Right hindlimb (tissue), 1 donor: ENCODE data around the gene GJB6.

Experiments
- DNase-seq: peaks from one replicate; pipeline ENCODE4 v3.0.0-alpha.2; 2018

Gene GJB6

DNA sequence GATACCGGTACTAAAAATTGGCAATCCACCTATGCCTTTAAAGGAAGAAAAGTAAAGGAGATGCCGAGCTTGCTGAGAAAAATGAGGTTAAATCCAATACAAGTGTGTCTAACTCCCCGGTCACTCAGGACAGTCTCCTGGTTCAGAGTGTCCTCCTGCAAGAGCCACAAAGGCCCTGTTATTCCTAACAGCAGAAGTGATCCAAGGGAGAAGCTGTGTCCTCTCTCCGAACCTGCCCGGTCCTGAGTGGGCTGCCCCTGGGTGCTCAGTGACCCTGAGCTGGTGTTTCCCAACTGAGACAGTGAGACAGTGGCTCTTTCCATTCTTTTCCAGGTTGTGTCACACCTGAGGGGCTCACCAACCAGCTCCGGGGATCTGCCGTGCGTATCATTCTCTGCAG, 4.8 kb downstream of the GJB6 start:
- DNase-seq: no peak

DNA sequence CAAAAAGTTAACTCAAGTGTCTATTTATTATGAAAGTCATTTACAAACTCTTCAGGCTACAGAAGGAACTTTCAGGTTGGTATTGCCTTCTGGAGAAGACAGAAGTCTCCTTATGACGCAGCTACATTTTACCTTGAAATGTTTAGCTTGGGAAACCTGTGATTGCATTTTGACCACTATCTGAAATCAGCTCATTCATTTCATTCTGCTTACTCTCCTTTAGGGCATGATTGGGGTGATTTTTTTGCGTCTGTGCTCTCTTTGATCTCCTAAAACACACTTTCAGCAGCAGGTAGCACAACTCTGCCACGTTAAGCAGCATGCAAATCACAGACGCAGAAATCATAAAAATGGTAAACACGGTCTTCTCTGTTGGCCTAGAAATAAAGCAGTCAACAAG, 9.6 kb downstream of the GJB6 start:
- DNase-seq: no peak

DNA sequence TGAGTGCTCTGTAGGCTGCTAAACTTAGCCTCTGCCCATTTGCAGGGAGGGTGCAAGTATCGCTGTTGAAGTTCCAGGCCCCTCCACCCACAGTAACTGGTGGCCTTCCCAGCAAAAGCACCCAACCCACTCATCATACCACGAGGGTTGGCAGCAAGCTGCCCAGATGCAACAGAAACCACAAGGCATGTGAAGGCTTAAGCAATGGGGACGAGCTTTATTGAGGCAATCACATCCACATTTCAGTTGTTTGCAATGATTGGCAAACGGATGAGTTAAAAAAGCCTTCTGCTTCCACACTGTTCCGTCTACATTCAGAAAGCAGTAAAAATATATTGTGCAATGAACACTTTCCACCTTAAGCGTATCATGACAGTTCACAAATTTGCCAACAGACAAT, 10.3 kb downstream of the GJB6 start:
- DNase-seq: no peak

DNA sequence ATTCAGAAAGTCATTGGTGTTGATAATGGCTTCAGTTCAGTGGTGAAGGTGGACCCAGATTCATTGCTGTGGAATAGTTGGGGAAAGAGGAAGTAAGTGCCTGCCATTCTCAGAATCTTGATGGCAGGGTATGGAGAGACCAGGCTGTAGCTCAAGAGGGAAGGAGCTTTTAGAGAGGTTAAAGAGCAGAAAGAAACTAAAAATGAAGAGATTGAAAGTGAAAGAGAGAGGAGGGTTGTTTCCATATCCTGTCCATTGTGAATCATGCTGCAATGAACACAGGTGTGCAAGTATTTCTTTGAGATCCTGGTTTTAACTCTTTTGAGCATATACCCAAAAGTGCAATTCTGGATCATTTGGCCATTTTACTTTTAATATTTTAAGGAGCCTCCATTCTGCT, 12.5 kb downstream of the GJB6 start:
- DNase-seq: no peak

DNA sequence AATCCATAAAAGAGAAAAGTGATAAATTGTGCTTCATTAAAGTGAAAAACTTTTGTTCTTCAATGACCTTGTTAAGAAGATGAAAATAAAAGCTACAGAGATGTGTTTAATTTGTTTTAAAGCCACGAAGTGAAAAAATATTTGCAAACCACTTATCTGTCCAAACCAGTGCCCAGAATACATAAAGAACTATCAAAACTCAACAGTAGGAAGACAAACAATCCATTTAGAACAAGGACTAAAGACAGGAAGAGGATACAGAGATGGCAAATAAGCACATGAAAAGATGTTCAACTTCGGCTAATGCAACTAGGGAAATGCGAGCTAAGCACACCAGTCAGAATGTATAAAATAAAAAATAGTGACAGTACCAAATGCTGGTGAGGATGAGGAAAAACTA, 15.0 kb downstream of the GJB6 start:
- no peak for DNase-seq

DNA sequence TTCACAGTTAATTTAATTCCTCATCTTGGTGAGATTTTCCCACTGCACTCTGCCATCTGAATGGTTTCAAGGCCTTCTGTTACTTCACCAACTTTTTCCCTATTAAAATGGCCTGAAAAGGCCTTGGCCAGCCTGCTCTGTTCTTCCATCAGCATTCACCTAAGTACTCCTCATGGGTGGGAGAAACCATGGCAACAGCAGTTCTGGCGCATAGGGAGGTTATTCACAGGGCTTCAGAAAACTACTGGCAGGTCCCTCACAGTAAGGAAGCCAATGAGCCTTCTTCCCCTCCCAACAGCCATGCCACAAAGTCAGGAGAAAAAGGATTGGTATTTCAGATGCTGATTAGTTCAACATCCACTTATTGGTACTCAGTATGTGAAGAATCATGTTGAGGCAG, 22.2 kb downstream of the GJB6 start:
- no peak for DNase-seq

DNA sequence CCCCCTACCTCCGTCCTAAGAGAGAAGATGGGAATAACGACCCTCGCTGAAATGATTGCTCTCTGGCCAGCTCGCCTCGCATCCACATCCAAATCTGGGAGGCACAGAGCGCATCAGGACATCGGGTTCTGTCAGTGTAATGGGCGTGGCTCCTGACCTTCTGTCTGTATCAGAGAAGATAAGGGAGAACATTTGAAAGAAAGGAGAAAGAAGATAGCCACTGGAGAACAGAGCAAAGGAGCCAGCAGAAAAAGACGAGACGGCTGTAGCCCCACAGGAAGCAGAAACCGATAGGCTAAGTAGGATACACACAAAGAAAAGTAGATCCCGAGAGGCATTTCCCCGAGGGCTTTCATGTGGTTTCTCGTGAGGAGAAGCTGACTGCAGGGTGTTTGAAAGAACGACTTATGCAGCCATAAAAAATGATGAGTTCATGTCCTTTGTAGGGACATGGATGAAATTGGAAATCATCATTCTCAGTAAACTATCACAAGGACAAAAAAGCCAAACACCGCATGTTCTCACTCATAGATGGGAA, 25.4 kb downstream of the GJB6 start:
- no peak for DNase-seq

DNA sequence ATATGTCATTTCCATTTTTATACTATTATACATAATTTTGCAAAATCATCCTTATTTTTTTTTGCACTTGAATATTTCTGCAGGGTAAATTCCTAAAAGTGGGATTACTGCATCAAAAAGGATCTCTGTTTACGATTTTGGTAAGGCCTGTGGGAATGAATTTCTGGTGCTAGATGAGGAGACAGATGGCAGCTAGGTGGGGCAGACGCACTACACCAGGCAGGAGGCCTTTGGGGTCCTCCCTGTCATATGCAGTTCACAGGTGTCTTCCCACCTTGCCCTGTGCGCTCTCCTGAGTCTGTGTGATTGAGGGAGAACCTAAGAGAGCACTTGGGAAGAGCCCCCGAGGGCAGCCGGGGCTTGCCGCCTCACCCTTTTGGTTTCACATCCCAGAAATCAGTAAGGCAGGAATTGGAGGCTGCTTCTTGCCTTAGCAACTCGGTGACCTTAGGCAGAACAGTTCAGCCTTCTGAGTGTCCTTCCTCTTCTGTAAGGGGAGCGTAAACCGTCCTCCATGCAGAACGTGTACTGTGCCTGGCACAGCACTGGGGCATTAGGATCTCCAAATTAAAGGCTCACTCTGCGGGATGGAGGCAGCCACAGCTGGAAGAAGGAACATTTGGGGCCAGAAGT, 25.9 kb downstream of the GJB6 start:
- DNase-seq: no peak

DNA sequence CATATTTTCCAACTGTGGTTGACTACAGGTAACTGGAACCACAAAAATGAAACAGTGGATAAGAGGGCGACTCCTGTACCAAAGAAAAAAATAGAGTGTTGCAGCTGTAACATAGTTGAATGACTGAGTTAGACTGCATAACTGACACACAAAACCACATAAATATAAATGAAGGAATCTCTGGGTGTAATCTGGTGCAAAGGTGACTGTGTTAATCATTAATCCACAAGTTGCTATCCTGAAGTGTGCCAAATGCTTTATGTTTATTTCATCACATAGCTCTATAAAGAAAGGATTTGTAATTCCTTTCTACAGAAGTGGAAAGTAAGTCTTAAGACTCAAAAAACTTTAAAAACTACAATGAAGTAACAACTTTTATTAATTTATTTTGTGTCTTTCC, 33.3 kb downstream of the GJB6 start:
- no peak for DNase-seq

DNA sequence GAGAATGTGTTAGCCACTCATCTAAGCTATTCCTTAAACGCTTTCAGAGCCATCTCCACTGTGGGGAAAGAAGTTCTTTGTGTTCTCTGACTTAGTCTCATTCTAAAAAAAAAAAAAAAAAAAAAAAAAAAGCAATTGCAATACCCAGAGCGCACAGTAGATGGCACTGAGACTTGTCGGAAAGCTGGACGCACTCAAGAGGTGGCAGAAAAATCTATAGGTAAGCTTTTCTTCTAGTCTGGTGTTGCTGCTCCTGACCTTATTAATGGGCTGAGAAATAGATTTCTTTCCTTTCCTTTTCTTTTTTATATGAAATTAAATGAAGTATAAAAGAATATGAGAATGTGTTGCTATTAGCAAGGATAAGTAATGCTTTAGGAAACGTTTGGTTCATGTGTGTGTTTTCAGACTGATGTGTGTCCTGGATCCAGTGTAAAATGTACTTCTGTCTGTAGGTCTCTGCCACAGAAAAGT, 34.7 kb downstream of the GJB6 start:
- DNase-seq: no peak

DNA sequence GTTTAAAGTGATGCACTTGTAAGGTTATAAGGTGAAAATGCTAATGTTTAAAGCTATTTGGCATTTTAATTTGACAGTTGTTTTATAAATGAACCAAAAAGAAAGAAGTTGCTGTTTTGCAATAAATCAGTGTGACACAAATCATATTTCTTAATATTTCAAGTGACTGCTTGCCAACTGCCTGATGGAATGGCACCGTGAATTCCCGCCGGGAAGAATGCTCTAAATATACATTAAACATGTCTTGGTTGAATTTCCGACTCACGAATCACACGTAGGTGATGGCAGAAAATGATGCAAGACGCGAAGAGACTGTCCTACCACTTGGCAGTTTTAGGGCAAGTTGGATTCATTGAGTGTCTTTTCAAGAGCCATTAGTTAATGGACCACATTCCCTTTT, 36.3 kb downstream of the GJB6 start:
- DNase-seq: no peak

DNA sequence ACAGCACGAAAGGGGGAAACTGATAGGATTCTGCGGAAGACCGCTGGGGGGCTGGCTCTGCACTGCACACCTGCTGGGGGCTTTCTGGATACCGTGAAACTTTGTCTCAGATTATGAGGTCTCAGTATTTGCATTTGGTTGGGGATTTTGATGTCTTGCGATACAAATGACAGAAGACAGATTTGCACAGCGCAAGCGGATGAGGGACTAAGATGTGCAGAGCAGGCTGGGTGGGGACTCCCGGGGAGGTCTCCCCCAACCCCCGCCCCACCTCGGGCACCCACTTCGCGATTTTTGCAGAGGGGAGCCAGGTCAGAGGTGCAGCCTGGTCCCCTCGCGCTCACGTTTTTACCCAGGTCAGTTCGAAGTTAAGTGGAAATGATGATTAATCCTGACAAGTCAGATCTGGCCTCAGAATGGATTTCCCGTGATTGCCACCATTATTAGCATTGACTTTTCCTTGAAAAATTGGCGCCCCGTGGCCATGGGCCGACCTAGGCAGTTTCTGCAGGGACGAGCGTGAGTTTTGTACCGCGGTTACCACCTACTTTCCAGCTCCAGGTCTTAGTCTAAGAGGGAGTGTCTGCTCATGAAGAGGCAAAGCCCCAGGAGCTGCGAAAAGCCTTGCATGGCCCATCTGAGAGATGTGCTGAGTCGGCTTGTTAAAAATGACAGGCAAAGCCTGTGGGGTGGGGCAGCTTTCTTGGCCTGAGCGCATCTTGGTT, 38.0 kb downstream of the GJB6 start:
- DNase-seq: no peak

DNA sequence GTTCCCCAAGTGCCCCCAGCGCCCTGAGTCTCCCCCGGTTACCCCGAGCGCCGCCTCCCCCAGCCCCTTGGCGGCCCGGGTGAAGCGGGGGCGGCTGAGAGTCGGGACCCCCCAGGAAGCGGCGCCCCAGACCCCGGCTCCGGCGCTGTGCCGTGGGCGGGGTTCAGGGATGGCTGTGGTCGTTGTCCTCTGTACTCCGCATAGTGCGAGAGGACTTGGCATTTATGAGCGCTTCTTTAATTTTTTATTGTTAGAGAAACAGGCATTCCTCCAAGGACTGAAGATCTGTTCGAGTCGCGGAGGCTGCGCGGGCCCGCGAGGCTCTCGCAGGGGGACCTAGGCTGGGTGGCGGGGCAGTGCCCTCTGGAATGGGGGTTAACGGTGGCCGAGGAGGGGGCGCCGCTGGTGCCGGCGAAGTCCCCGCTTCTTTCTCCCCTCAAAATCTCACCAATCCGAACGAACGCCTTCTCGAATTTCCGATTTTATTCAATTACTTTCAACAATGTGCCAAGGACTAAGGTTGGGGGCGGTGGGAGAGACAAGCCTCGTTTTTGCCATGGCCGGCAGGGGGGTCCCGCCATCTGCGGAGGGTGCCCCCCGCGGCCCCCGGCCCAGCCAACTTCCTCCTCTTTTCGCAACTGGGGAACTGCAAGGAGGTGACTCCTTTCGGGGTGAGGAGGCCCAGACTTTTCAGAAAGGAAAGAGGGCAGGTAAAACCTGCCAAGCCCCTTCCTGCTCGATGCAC, 38.8 kb downstream of the GJB6 start:
- DNase-seq: no peak

DNA sequence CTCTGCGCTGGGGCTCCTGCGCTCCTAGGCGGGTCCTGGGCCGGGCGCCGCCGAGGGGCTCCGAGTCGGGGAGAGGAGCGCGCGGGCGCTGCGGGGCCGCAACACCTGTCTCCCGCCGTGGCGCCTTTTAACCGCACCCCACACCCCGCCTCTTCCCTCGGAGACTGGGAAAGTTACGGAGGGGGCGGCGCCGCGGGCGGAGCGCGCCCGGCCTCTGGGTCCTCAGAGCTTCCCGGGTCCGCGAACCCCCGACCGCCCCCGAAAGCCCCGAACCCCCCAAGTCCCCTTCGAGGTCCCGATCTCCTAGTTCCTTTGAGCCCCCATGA, 39.3 kb downstream of the GJB6 start, which contains the start of gene GJB2:
TSS of gene GJB2 (minus strand) at position 103 of the 326 bp plus-strand sequence. CDS start 3,357 bp downstream, outside the sequence.
- DNase-seq: no peak

DNA sequence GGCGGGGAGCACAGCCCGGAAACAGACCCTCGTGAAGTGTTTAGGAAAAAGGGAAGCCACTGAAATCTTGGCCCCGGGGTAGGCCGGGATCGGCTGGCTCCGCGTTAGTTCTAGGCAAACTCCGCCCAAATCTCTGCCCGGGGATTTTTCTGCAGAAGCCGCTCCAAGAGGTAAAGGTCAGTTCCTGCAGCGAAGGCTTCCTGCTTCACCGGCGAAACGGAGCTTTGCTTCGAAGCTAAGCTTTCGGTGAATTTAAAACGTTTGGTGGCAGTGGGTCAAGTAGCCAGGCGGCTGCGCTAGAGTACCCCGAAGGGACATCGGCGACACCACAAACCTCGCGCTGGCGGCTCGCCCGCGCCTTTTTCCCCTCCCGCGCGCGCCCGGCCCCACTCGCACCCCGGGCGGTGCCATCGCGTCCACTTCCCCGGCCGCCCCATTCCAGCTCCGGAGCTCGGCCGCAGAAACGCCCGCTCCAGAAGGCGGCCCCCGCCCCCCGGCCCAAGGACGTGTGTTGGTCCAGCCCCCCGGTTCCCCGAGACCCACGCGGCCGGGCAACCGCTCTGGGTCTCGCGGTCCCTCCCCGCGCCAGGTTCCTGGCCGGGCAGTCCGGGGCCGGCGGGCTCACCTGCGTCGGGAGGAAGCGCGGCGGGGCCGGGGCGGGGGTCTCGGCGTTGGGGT, 39.8 kb downstream of the GJB6 start:
- DNase-seq: no peak

DNA sequence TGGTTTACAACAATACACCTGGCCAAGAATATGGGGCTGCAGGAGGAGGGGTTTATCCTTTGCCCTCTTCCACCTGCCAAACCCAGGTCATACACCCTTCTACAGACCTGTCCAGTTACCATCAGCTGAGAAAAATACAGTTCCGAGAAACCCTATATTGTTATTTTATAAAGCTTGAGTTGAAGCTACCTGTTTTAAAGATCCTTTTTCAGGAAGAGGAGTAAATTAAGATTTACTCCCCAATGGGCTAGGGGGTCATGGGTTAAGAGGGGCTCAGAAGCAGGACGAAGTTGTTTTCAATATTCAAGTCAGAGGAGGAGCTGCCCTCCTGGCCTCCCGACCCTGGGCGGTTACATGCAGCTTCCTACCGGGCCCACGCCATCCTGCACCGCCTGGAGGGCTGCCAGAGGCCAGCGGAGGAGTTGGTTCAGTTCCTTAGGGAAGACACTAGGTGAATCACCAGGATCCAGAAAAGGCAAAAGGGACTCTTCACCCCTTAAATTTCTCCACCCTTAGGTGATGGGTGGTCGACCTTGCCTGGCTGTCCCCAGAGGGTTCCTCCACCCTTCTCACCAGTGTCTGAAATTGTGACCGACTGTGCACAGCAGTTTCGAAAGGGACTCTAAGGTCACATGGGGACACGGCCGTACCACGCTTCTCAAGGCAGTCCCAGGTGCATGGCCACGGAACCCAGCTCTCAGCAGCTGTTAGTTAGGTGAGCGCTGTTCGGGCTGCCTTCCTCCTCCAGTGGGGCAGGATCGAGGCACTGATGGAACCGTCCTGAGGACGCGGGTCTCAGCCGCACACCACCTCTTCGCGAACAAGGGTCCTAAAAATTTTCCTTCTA, 40.6 kb downstream of the GJB6 start:
- no peak for DNase-seq

DNA sequence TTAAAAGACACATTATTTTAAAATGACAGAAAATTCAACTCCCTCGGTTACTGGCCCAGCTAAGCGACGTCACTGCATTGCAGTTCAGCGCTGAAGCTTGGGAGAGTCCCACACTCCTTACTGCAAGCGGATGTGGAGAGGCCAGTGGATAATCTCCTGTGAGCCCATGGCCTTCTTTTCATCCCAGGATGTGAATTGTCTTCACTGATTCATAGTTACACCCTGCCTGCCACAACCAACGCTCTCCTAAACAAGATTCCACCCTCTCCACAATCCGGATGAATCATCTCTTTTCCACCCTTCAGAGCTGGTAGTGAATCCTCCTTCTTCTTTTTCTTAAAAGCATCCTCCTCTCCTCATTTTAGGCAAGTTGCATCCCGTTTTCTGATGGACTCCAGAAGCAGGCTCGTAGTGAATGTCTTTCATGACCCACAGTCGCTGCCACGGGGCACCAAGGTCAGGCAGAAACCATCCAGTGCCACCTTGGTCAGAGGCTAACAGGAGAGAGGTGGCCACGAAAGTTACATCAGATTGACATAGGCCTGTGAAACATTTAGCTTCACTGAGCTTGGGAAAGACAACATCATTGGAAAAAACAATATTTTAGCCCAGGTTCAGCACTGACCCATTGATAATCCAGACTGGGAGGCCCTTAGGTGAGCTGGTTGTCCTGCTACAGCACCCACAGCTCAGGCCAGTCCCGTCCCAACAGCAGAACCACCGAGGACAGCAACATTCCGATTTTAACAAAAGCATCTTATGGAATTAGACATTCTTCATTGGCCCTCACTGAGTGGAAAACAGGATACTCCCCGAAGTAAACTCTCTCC, 41.4 kb downstream of the GJB6 start:
- no peak for DNase-seq

DNA sequence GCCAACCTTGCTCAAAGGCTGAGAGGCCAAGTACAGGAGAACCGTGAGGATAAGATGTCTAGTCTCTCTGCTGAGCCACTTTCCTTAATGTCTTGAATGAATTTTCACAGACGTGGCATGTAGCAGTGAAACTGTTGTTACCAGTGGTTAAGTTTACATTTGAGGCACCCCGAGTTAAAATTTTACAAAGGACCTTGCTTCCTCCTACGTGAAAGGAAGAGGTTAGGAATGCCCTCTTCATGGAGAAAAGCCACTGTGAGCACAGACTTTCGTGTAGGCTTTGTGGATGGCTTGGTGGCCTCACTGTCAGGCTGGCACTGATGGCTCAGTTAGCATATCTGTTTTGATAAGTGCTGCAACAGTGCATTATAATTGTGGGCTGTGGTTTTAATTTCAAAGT, 42.0 kb downstream of the GJB6 start:
- DNase-seq: no peak

DNA sequence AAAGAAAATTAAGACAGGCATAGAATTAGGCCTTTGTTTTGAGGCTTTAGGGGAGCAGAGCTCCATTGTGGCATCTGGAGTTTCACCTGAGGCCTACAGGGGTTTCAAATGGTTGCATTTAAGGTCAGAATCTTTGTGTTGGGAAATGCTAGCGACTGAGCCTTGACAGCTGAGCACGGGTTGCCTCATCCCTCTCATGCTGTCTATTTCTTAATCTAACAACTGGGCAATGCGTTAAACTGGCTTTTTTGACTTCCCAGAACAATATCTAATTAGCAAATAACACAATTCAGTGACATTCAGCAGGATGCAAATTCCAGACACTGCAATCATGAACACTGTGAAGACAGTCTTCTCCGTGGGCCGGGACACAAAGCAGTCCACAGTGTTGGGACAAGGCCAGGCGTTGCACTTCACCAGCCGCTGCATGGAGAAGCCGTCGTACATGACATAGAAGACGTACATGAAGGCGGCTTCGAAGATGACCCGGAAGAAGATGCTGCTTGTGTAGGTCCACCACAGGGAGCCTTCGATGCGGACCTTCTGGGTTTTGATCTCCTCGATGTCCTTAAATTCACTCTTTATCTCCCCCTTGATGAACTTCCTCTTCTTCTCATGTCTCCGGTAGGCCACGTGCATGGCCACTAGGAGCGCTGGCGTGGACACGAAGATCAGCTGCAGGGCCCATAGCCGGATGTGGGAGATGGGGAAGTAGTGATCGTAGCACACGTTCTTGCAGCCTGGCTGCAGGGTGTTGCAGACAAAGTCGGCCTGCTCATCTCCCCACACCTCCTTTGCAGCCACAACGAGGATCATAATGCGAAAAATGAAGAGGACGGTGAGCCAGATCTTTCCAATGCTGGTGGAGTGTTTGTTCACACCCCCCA, 43.2 kb downstream of the GJB6 start:
- no peak for DNase-seq

DNA sequence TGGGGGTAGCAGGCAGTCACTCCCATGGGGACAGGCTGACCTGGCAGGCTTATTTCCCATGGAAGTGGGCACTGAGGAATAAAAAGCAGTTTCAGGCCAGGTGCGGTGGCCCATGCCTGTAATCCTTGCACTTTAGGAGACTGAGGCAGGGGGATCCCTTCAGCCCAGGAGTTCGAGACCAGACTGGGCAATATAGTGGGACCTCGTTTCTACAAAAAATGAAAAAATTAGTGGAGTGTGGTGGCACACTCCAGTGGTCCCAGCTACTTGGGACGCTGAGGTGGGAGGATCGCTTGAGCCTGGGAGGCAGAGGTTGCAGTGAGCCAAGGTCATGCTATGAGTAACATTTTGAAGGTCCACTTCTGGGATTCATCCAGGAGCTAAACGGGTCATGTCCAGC, 45.3 kb downstream of the GJB6 start:
- DNase-seq: no peak
